OCI-M1 (cell line): Measurements from ENCODE around the gene KCNC2.
"Not testable (repeated sequence)": the region's sequence is repeated elsewhere in the genome, so short reads cannot be mapped to it uniquely, and the experiment has no call there.

Experiments
- DNase-seq: peaks from one replicate; lab custom pipeline; 2025; lab: John Stamatoyannopoulos, UW

Gene KCNC2

DNA sequence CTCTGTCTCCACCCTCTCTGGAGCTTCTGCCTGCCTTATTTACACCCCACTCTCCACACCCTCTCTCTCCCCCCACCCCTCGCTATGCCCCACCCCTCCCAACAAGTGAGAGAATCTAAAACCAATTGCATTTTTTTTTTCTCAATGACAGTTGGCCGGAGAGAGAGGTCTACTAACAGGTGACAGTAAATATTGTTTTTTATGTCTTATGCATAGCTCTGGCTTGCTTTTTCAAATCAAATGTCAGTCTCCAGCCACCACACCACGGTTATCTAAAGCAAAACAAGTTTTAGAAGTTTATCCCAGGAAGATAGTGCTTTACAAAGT lies at the start of gene KCNC2:
Gene KCNC2, minus strand, starts transcription at position 28 of the 327 bp plus-strand sequence.
- DNase-seq: no peak

DNA sequence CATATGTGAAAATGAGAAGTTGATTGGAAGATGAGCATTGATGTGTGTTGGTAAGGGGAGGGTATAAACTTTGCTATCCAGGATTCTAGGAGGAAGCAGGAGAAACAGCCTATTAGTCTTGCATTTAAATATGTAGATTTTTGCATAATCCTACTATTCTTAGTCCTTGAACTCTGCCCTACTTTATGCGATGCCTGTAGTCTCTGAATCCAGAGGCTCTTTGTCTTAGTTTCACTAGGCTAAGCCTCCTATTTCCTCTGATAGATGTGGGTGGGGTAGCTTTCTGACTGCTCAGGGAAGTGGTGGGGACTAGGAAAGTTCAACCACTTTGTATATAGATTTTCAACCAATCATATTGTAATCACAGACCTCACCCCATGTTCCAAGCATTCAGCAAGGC lies 49.5 kb upstream of the KCNC2 start:
- no peak for DNase-seq

DNA sequence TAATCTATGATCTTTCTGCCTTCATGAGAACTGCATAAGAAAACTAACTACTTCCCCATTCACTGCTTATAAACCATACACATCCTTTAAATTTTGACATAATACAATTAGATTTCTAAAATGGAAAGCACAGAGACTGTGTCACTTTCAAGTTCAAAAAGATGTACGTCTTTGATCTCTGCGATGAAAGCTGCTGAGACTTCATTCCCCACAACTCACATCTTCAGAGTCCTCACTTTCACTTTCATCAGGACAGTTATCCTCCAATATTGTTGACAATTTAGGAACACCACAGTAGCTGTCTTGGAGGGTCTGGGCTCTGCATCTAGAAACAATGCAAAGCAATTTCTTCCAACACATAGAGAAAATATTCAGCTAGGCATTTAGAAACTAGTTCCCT lies 47.9 kb upstream of the KCNC2 start:
- DNase-seq: peak; percentile 43

DNA sequence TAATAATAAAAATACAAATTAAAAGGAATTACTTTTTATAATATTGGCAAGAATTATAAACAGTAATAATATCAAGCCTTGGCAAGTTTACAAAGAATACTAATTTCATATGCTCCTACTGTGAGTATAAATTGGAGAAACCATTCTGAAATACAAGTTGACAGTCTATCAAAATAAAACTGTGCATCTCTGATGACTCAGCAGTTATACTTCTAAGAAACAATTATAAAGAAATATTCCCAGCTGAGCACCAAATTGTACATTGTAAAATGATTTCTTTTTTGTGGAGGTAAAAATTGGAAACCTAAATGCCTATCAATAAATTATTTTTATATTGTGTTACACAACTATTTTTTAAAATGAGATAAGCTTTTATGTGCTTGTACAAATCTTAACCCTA lies 35.5 kb upstream of the KCNC2 start:
- DNase-seq: no peak

DNA sequence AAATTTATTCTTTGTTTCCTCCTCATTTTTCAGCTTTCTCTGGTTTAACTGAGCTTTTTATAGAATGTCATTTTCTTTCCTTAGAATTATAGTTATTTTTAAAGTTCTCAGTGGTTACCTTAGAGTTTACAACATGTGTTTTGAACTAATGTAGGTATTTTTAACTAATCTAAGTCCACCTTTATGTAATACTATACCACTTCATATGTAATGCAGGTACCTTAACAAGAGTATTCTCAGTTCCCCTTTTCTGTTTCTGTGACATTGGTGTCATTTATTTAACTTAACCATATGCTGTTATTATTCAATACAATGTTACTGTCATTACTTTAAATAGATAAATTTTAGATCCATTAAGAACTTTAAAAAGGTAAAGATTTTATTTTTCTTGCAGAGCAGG lies 30.3 kb upstream of the KCNC2 start:
- DNase-seq: no peak

DNA sequence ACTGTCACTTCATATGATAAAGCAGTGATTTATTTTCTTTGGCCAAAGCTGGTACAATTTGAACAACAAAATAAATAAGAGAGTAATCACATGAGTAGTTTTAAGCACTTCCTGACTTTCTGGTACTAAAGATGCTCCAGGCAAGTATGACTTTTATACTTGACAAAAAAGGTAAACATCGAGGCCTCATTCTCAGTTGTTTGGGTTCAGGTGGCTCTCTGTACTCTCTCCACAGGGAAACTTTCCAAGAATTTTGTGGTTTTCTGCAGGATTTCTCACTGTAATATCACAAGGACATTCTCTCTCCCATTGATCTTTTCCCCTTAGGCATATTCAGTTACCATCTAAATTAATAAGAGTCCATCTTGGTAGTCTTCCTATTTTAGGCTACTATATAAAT lies 26.6 kb upstream of the KCNC2 start:
- no peak for DNase-seq

DNA sequence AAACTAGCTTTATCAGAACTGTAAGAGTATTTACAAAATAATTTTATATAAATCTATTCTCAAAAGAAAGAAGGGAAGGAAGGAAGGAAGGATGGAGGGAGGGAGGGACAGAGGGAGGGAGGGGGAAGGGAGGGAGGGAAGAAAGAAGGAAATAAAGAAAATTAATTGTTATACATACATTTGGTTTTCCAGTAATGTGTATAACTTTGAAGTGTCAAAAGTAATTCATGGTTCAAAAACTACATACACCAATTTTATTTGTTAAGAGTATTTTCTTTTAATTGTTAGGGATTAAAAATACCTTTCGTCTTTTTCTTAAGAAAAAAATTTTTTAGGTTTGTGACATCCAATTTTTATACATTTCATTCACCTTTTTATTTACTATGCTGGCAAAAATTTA lies 17.5 kb upstream of the KCNC2 start:
- DNase-seq: no peak

DNA sequence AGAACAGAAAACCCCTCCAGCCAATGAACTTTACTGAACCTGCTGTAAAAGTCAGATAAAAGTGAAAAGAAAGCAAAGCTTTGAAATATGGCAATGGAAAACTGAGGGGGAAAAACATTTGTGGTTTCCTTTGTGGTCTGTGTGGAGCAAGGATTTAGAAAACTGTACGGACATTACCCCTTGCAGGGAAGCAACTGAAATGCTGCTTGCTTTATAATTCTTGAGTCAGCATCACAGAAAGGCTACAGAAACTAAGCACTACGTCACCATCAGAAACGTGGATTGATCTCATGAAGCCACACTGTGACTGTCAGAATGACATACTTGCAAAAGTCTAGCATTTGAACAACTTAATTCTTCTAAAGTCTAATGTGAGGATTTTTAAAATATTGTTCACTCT lies 2.4 kb upstream of the KCNC2 start:
- DNase-seq: peak; percentile 46

DNA sequence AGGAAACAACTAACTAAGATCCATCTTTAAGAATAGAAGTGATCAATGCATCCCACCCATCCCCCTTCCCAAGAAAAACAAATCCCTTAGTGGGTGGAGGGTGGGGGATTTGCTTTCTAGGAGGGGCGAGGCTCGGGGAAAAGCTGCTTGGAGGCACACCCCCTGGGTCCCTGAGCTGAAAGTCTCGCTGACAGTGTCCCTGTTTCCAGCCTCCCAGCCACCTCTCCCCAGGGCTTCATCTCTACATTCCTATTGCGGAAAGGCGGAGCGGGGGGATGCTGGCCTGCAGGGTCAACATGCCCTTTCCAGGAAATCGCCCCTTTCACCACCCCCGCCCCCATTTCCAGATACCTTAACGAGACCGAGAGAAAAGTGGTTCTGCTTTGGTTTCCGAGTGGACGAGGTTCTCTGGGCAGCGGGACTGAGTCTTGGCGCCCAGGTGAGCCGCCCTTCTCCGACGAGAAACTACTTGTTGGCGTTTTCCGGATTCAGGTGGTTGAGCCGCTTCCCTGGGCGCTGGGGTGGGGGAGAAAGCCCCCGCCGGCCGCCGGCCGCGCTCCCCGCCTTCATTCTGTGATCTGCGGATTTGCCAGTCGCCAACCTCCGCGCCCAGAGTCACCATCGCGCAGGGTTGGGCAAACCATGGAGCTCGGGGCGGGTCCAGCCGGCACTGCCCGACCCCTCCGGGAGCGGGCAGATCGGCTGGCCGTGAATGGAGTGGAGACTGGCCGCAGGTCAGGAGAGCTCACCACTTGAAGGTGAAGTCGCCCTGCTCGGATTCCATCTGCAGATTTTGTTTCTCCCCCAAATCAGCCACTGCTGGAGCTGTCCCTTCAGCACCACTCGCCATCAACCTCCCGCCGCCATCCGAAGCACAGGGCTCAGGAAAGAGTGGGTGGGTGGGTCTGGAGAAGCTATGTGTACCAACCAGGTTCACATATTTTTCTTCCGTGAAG lies 505 bp downstream of the KCNC2 start:
- peak; percentile 2 for DNase-seq

DNA sequence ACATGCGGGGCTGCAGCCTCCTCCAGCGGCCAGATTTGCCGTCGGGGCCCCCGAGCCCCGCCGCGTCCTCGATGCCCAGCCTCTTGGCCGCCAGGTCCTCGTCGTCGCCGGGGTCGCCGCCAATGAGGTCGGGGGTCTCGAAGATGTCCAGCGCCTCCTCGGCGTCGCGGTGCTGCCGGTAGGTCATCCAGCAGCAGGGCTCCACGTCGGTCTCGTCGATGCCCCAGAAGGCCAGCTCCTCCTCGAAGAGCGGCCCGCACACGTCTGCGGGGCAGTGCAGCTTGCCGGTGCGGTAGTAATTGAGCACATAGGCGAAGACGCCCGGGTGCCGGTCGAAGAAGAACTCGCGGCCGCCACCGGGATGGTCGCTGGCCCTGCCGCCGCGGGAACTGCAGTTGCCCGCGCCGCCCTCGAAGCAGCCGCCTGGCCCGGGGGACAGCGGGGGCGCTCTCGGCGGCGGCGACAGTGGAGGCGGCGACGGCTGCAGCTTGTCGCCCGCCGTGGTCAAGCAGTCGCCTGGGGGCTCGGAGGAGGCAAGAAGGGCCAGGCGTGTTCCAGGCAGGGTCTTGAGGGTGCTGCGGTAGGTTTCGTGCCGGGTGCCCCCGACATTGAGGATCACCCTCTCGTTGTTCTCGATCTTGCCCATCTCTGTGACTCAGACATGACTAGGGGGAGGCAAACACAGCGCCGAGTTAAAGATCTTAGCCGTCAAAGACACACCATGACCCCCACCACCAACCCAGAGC lies 2.1 kb downstream of the KCNC2 start:
- DNase-seq: no peak

DNA sequence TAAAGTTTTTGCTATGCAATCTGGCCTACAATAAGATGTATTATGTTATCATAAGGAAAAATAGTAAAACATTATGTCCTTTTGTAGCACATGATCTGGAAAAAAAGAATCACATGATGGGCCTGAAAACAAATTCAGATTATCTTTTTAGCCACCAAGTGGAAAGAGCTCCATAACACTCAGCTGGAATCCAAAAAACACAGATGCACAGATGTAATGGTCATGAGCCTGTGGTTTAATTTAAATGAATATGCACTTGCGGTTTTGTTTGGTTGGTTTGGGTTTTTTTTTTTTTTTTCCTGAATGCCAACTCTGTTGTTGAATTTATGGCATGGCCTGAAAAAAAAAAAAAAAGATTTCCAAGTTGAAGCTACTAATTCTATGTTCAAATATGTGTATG lies 4.1 kb downstream of the KCNC2 start:
- peak; percentile 8 for DNase-seq

DNA sequence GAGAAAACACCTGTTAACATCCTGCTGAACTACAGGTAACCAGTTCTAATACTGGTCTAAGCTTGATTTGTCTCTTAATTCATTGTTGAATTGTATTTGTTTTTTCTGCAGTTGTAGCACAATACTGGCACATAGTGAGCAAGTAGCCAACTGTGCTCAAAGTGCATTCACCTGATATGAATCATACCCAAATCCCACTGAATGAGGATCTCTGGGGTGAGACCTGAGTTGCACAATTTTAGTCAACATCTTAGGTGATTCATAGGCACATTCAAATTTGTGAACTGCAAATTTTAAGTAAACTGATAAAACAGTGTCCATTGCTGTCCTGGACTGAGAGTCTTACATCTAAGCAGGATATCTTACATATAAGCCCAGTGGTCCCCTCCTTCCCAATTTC lies 12.8 kb downstream of the KCNC2 start:
- no peak for DNase-seq

DNA sequence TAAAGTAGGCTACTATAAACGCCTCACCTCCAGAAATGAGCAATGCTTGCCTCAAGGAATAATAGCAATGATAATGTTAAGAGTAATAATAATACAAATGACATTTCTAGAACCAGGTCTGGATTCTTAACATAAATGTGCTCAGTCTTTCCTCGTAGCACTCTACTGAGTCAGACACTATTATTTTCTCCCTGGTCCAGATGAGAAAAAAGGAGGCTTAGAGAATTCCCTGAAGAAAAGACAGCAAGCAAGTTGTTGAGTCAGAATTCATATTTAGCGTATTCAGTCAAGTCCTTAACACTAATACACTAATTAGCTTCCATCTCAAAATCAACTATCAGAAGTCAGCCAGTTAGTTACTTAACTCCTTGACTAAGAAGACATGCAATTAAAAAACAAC lies 13.2 kb downstream of the KCNC2 start:
- DNase-seq: no peak

DNA sequence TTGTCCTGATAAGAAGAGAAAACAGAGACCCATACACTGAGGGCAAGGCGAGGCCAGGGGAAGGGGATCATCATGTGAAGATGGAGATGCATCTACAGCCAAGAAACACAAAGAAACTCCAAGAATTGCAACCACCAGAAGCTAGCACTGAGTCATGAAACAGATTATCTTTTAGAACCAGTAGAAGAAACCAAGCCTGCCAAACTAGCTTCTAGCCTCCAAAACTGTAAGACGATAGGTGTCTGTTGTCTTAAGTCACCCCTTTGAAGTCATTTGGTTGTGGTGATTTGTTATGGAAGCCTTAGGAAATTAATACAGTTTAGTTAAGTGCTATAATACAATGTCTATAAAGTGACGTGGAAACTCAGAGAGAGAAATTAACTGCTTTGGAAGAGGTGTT lies 15.4 kb downstream of the KCNC2 start:
- no peak for DNase-seq

DNA sequence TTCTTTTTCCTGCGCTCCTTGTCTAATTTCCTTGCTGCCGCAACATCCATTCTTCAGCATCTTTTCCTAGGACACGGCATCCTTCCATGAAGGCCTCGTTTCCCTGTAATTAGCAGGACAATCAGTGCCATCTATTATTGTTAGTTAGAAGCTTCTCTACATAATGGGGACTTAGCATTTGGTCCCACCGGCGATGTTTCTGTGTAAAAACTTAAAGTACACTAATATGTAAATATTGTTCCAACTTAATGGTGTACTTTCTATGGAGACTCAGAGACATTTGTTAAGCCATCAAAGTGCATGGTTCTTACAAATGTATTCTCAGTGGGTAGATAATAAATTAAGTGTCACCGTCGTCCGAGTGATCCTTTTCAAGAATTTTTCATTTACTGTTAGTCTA lies 17.4 kb downstream of the KCNC2 start:
- DNase-seq: no peak

DNA sequence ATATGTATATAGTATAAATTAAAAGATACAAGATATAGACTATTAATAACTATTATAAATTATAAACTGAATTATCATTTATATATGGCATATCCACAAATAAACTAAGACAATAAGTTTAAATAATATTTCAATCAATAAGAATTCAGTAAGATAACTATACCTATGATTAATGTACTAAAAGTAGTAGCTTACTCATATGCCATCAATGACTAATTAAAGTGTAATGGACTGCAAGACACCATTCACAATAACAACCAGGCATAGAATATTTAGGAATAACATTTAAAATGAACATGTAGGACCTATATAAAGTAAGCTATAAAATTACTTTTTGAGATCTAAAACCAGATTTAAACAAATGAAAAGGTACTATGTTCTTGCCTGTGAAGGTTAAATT lies 18.8 kb downstream of the KCNC2 start:
- no peak for DNase-seq

DNA sequence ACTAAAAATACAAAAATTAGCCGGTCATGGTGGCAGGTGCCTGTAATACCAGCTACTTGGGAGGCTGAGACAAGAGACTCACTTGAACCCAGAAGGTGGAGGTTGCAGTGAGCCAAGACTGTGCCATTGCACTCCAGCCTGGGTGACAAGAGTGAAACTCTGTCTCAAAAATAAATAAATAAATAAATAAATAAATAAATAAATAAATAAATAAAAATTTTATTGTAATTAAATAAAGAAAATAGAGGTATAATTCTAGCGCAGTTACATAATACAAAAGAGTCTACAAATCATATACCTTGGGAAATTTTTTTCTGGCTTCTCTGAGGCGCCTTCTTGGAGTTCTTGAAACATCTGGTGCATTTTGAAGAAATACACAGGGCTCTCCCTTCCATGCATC lies 23.8 kb downstream of the KCNC2 start:
- not testable (repeated sequence) for DNase-seq

DNA sequence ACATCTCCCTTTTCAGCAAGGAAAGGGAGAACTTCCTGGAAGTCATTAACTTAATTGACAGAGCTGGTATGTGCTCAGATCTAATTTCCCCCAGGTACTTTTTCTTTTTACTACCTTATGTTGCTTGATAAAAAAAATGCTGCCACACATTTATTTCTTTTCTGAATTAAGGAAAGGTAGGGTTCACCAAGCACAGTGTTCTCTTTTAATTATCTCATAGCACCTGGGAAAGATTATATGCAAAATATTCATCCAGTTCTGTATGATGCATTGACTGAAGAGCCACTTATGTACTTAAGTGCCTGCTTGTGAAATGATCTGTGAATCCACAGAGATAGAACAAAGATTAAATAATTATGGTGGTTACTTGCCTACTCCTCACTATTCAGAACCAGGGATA lies 25.1 kb downstream of the KCNC2 start:
- DNase-seq: no peak

DNA sequence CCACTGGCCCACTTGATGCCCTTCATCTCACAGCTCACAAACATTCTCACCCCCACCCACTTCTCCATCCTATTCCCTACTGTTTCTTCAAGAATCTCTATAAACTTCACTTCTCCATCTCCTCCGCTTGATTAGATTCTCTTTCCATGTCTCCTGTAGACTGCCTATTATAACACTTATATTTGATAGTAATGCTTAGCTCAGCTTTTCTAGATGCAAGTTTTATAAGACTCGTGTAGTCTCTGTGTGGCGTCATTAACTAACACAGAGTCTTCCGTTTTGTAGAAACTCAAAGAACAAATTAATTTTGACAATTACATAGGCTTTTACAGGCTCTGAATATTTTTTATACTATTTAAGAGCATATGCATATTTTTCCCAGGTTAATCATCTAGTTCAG lies 25.7 kb downstream of the KCNC2 start:
- DNase-seq: no peak

DNA sequence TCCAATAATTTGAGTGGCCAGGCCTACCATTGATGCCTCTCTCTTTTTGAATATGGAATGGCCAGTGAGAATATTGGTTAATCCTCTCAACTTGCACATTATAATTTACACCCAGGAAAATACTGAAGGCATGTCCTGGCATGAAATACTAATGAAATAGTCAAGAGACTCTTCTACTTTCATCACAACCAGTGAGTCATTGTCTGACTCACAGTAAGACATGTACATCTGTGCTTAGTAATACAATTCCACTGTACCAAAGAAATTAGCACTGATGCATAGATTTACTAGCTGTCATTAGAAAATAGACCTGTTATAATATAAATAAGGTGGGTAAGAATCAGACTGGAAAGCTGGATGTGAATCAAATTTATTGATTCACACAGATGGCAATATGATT lies 31.6 kb downstream of the KCNC2 start:
- DNase-seq: peak; percentile 10

DNA sequence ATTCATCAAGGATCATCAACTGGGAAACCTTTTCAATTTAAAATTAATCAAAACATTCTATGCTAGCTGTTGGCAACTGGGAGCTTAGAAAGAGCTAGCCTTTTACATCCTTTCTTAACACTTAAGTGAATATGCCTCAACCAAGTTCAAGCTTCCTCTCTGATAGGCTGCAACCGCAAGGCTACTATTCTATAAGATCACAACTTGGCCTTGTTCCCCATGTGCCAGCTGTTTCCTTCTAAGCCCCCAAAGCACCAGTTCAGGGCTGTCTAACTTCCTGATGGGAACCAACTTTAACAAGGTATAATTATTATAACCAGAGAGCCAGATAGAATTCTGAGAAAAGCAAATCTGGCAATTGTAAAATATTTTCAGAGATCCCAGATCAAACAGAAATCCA lies 37.0 kb downstream of the KCNC2 start:
- no peak for DNase-seq

DNA sequence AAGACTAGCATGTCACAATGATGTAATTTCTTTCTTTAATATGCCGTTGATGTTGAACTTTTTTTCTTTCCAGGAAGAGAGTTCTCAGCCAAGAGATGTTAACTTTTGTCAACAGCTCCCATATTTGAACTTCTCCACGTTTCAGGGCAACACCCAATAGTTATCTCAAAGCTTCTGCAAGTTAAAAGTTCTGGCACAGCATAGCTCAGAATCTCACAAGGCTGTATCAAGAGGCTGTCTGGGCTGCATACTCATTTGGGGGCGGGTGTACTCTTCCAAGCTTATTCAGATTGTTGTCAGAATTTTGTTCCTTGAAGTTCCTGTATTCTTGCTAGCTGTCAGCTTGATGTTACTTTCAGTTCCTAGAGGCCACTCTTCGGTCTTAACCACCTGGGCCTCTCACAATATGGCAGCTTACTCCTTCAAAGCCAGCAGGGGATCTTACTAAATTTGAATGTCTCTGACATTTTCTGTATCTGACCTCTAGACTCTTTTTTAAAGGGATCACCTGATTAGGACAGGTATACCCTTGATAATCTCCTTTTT lies 38.9 kb downstream of the KCNC2 start:
- DNase-seq: peak; percentile 69

DNA sequence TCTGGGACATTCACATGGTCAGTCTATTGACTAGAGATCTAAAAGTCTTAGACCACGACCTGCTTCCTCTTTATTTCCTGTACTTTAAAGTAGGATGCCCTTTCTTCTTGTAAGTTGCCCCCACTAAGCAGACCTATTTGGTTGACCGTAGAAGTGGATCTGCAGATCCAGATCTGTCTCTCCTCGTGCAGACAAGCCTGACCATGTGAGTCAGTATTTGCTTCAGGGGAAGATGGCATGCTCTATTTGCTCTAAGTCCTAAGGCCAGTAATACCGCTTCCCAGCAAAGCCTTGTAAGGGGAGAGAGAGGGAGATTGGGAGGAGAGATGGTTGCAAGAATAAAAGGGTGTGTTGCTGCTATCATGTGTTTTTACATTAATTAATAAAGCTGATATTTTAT lies 46.8 kb downstream of the KCNC2 start:
- no peak for DNase-seq
